Body of pancreas (tissue), 4 donors: ENCODE measurements around the gene GALNT7.

Source experiments
- POLR2A ChIP-seq, 3 donors: fragments of 450-650 bp; IDR thresholded peaks; one replicate each; pipeline ENCODE4 v1.6.1; 2016; ENCODE audit warnings: antibody characterized with exemption in 3 of 3, mild to moderate bottlenecking in 2 of 3
- TF ChIP-seq, protein P1 (sequence below), 7 experiments: fragments of 450-650 bp in 4 of 7; fragments of 200-600 bp in 3 of 7; sonication (generic) in 3 of 7; IDR thresholded peaks; one replicate each; pipeline ENCODE4 v1.5.1; 2016 to 2019; ENCODE audit warnings: antibody characterized with exemption in 7 of 7

DNA sequence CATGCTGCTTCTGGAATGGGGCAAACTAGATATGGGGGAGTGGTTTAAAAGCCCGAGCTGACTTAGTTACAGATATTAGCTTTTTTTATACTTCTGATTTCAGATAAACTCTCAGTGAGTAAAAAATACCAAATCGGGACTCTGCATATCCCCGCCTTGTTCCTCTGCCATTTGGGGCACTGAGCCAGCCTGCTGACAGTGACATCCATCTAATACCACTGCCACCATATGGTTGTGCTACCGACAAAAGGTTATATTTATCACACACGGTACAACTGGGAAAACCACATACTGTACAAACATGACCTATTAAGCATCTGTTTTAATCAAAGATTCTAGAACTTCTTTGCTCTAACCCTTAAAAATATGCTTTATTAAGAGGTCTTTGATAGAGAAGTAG lies 78.7 kb downstream of the GALNT7 start:
- TF ChIP-seq POLR2A (IDR thresholded peaks at IDR 0.05): no peak
- TF ChIP-seq, protein P1, sequence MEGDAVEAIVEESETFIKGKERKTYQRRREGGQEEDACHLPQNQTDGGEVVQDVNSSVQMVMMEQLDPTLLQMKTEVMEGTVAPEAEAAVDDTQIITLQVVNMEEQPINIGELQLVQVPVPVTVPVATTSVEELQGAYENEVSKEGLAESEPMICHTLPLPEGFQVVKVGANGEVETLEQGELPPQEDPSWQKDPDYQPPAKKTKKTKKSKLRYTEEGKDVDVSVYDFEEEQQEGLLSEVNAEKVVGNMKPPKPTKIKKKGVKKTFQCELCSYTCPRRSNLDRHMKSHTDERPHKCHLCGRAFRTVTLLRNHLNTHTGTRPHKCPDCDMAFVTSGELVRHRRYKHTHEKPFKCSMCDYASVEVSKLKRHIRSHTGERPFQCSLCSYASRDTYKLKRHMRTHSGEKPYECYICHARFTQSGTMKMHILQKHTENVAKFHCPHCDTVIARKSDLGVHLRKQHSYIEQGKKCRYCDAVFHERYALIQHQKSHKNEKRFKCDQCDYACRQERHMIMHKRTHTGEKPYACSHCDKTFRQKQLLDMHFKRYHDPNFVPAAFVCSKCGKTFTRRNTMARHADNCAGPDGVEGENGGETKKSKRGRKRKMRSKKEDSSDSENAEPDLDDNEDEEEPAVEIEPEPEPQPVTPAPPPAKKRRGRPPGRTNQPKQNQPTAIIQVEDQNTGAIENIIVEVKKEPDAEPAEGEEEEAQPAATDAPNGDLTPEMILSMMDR (IDR thresholded peaks at IDR 0.05): no peak
